HEK293 (cell line): Measurements from ENCODE around the gene OTUD3.

ENCODE experiments used
- CTCF ChIA-PET: fragments of 350-600 bp; formaldehyde crosslinking; extraction: SDS; loops from one replicate; lab custom pipeline; 2021; ENCODE audit warnings: antibody characterized with exemption; lab: Yijun Ruan, JAX
- POLR2A ChIA-PET: fragments of 300-600 bp; formaldehyde crosslinking; extraction: SDS; loops from one replicate; lab custom pipeline; 2020; ENCODE audit warnings: antibody characterized with exemption, inconsistent platforms; lab: Yijun Ruan, JAX
- H3K27ac ChIP-seq: fragments of 200-500 bp; sonication (Bioruptor generic); 2 replicates; pipeline ENCODE4 v1.5.1; 2014; ENCODE audit warnings: low read depth, low read length, control low read depth, inconsistent platforms; ENCODE audit errors: extremely low read depth
- H3K36me3 ChIP-seq, 2 experiments: fragments of 200-500 bp in 1 of 2; sonication (Bioruptor generic) in 1 of 2; 1 replicate in 1 of 2; 2 replicates in 1 of 2; pipeline ENCODE4 v1.5.1; 2014 to 2017; ENCODE audit warnings: inconsistent platforms in 2 of 2, low read length in 2 of 2; ENCODE audit not compliant: control insufficient read depth in 2 of 2, insufficient read depth in 1 of 2
- H3K4me1 ChIP-seq: fragments of 200-500 bp; sonication (Bioruptor generic); 2 replicates; pipeline ENCODE4 v1.5.1; 2014; ENCODE audit warnings: mild to moderate bottlenecking, low read length, inconsistent platforms; ENCODE audit not compliant: control insufficient read depth, insufficient read depth
- H3K4me3 ChIP-seq: 2 replicates; pipeline ENCODE4 v1.5.1; 2011; ENCODE audit warnings: low read depth, mild to moderate bottlenecking, control low read depth, low read length, moderate library complexity
- H3K9me3 ChIP-seq: fragments of 200-500 bp; sonication (Bioruptor generic); 2 replicates; pipeline ENCODE4 v1.5.1; 2014; ENCODE audit warnings: low read depth, low read length, inconsistent platforms; ENCODE audit not compliant: control insufficient read depth, insufficient read depth
- INSM2 ChIP-seq: fragments of 450-650 bp; formaldehyde crosslinking; IDR thresholded peaks from 2 replicates; pipeline ENCODE4 v1.5.1; 2016; ENCODE audit warnings: missing biosample characterization, missing genetic modification characterization
- PATZ1 ChIP-seq: fragments of 450-650 bp; formaldehyde crosslinking; IDR thresholded peaks from 2 replicates; pipeline ENCODE4 v1.5.1; 2016; ENCODE audit warnings: missing biosample characterization, missing genetic modification characterization
- PRDM10 ChIP-seq: fragments of 450-650 bp; formaldehyde crosslinking; IDR thresholded peaks from 2 replicates; pipeline ENCODE4 v1.5.1; 2016; ENCODE audit warnings: missing biosample characterization, missing genetic modification characterization
- REPIN1 ChIP-seq: fragments of 450-650 bp; formaldehyde crosslinking; IDR thresholded peaks from 2 replicates; pipeline ENCODE4 v1.5.1; 2017; ENCODE audit warnings: missing biosample characterization, missing genetic modification characterization, low read depth
- WT1 ChIP-seq: fragments of 450-650 bp; formaldehyde crosslinking; IDR thresholded peaks from 2 replicates; pipeline ENCODE4 v1.5.1; 2016; ENCODE audit warnings: missing biosample characterization, missing genetic modification characterization
- ZBTB10 ChIP-seq: fragments of 450-650 bp; formaldehyde crosslinking; IDR thresholded peaks from 2 replicates; pipeline ENCODE4 v1.5.1; 2016; ENCODE audit warnings: missing biosample characterization, missing genetic modification characterization
- ZFP3 ChIP-seq: fragments of 450-650 bp; formaldehyde crosslinking; IDR thresholded peaks from 2 replicates; pipeline ENCODE4 v1.5.1; 2016; ENCODE audit warnings: low read depth, missing biosample characterization, missing genetic modification characterization
- ZNF132 ChIP-seq: fragments of 450-650 bp; formaldehyde crosslinking; IDR thresholded peaks from 2 replicates; pipeline ENCODE4 v1.5.1; 2017; ENCODE audit warnings: missing biosample characterization, missing genetic modification characterization, borderline replicate concordance
- ZNF146 ChIP-seq: fragments of 450-650 bp; formaldehyde crosslinking; IDR thresholded peaks from 2 replicates; pipeline ENCODE4 v1.5.1; 2016; ENCODE audit warnings: missing biosample characterization, missing genetic modification characterization
- ZNF148 ChIP-seq: fragments of 450-650 bp; formaldehyde crosslinking; IDR thresholded peaks from 2 replicates; pipeline ENCODE4 v1.5.0; 2017; ENCODE audit warnings: missing biosample characterization, missing genetic modification characterization, borderline replicate concordance
- ZNF19 ChIP-seq: fragments of 450-650 bp; formaldehyde crosslinking; IDR thresholded peaks from 2 replicates; pipeline ENCODE4; 2016; ENCODE audit warnings: missing biosample characterization, missing genetic modification characterization, low read depth
- ZNF362 ChIP-seq: fragments of 450-650 bp; formaldehyde crosslinking; IDR thresholded peaks from 2 replicates; pipeline ENCODE4 v1.5.1; 2016; ENCODE audit warnings: missing biosample characterization, missing genetic modification characterization
- ZNF37A ChIP-seq: fragments of 450-650 bp; IDR thresholded peaks from 2 replicates; pipeline ENCODE4 v1.5.1; 2018; ENCODE audit warnings: missing biosample characterization, missing genetic modification characterization
- ZNF391 ChIP-seq: fragments of 450-650 bp; formaldehyde crosslinking; IDR thresholded peaks from 2 replicates; pipeline ENCODE4 v1.5.1; 2016; ENCODE audit warnings: low read depth, missing biosample characterization, missing genetic modification characterization, borderline replicate concordance
- ZNF433 ChIP-seq: fragments of 450-650 bp; formaldehyde crosslinking; IDR thresholded peaks from 2 replicates; pipeline ENCODE4 v1.5.1; 2016; ENCODE audit warnings: missing biosample characterization, missing genetic modification characterization, low read depth
- ZNF585B ChIP-seq: fragments of 450-650 bp; formaldehyde crosslinking; IDR thresholded peaks from 2 replicates; pipeline ENCODE4 v1.5.1; 2016; ENCODE audit warnings: missing biosample characterization, missing genetic modification characterization
- ZNF677 ChIP-seq: fragments of 450-650 bp; IDR thresholded peaks from 2 replicates; pipeline ENCODE4 v1.5.0; 2018; ENCODE audit warnings: missing biosample characterization, mild to moderate bottlenecking, missing genetic modification characterization, moderate library complexity

OTUD3 gene

GRCh38 chr1:19955534-19956170, 73.5 kb downstream of the OTUD3 start (continued):
- TF ChIP-seq ZBTB10 (tag by site-specific recombination) (no peak), WT1 (tag by site-specific recombination) (no peak), ZNF37A (no peak)

GRCh38 chr1:19957779-19958178, 75.6 kb downstream of the OTUD3 start:
- TF ChIP-seq ZNF433 (tag by site-specific recombination) (no peak), ZNF19 (no peak), ZNF391 (no peak), ZNF677 (no peak), ZNF148 (no peak), ZNF585B (tag by site-specific recombination) (no peak), ZNF362 (tag by site-specific recombination) (no peak), ZFP3 (tag by site-specific recombination) (no peak), INSM2 (tag by site-specific recombination) (no peak), PRDM10 (tag by site-specific recombination) (no peak), ZNF146 (tag by site-specific recombination) (no peak), REPIN1 (tag by site-specific recombination) (no peak), ZNF132 (tag by site-specific recombination) (no peak), PATZ1 (tag by site-specific recombination) (no peak)
- ChIA-PET POLR2A (no interaction called here), CTCF (interaction anchor here (0.7 kb wide), 3 partner anchors 88 to 339 kb away, joined by 3 to 5 read pairs (median 3); no protein-coding TSS in a partner anchor)
- H3K27ac ChIP-seq = no peak overlapping the region
- H3K4me3 ChIP-seq = no peak overlapping the region
- H3K9me3 ChIP-seq = no peaks in the 10 kb centered on the region
- no peaks in the 10 kb centered on the region for H3K4me1 ChIP-seq
- H3K36me3 ChIP-seq = no peaks in the 10 kb centered on the region
